ENCODE measurements around the gene PRKG1. TPM values are rescaled to one million over a fixed set of nuclear protein-coding genes. Genes with fewer than 3 reads are reported as not detected.

The PRKG1 gene
- total RNA-seq, 1 experiment from 2014 or later: 10.4 TPM

DNA sequence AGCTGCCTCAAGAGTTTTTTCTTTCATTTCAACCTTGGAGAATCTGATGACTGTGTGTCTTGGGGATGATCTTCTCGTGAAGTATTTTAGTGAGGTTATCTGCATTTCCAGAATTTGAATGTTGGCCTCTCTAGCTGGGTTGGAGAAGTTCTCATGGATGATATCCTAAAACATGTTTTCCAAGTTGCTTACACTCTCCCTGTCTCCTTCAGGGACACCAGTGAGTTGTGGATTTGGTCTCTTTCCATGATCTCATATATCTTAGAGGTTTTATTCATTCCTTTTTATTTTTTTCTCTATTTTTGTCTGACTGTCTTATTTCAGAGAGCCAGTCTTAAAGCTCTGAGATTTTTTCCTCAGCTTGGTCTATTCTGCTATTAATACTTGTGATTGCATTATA is 907.4 kb downstream of the PRKG1 start:
- no peak overlapping the region for H2AK5ac ChIP-seq (ENCODE audit: insufficient read length, low read length)
- no peaks in the 10 kb centered on the region for H3K27me3 ChIP-seq (ENCODE audit: insufficient read depth, low read length)
- H4K20me1 ChIP-seq (ENCODE audit: control insufficient read depth, insufficient read depth, insufficient read length): no peaks in the 10 kb centered on the region
- no peak overlapping the region for H3K27ac Mint-ChIP-seq
- H3K18ac ChIP-seq (ENCODE audit: insufficient read length, low read depth, low read length): no peak overlapping the region
- H3K4me3 Mint-ChIP-seq: no peak overlapping the region
- H3K4ac ChIP-seq (ENCODE audit: low read depth, low read length): no peak overlapping the region
- no peak overlapping the region for H2BK15ac ChIP-seq (ENCODE audit: low read depth, low read length)
- H3K4me1 ChIP-seq (ENCODE audit: insufficient read depth, low read length): no peaks in the 10 kb centered on the region; the same call in 1 of the 2 replicates
- H2AFZ ChIP-seq (ENCODE audit: low read length): no peak overlapping the region
- H3K9me3 ChIP-seq (ENCODE audit: control insufficient read depth, low read depth, low read length): no peaks in the 10 kb centered on the region
- no peak for DNase-seq
- H2BK120ac ChIP-seq (ENCODE audit: low read depth, low read length, poor library complexity, severe bottlenecking): no peak overlapping the region
- H3K27ac ChIP-seq (ENCODE audit: insufficient read length, low read depth, low read length): no peak overlapping the region
- H2BK12ac ChIP-seq (ENCODE audit: insufficient read length, low read depth, low read length): no peak overlapping the region
- no peak overlapping the region for H3K14ac ChIP-seq (ENCODE audit: insufficient read depth, low read length)
- no peak overlapping the region for H3T11ph ChIP-seq (ENCODE audit: low read length)
- H3K4me1 Mint-ChIP-seq: no peaks in the 10 kb centered on the region; a peak in 1 of 4 replicates
- peaks cover 6 to 13% of the 10 kb centered on the region in 2 experiments; a peak in 3 of 5 replicates for H3K9me3 Mint-ChIP-seq
- no peak overlapping the region for H3K4me2 ChIP-seq (ENCODE audit: insufficient read depth, insufficient read length, low read length)
- TF ChIP-seq, protein P1, sequence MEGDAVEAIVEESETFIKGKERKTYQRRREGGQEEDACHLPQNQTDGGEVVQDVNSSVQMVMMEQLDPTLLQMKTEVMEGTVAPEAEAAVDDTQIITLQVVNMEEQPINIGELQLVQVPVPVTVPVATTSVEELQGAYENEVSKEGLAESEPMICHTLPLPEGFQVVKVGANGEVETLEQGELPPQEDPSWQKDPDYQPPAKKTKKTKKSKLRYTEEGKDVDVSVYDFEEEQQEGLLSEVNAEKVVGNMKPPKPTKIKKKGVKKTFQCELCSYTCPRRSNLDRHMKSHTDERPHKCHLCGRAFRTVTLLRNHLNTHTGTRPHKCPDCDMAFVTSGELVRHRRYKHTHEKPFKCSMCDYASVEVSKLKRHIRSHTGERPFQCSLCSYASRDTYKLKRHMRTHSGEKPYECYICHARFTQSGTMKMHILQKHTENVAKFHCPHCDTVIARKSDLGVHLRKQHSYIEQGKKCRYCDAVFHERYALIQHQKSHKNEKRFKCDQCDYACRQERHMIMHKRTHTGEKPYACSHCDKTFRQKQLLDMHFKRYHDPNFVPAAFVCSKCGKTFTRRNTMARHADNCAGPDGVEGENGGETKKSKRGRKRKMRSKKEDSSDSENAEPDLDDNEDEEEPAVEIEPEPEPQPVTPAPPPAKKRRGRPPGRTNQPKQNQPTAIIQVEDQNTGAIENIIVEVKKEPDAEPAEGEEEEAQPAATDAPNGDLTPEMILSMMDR (conservative IDR thresholded peaks at IDR 0.05): no peak
- H4K91ac ChIP-seq (ENCODE audit: insufficient read length, low read depth, low read length): no peak overlapping the region
- H3K23ac ChIP-seq (ENCODE audit: insufficient read length, low read depth, low read length): no peak overlapping the region
- WGBS (ENCODE audit: extremely low coverage, insufficient read length, low lambda C conversion rate): no CpG with 5 or more reads among the region's 1 CpG
- no peak overlapping the region for H3K9ac ChIP-seq (ENCODE audit: extremely low read depth, insufficient read length, low read length)
- H3K27me3 Mint-ChIP-seq (ENCODE audit: low read depth): no peaks in the 10 kb centered on the region; the same call in 1 of the 2 replicates
- H4K8ac ChIP-seq (replicated peaks; ENCODE audit: insufficient read length, low read depth, low read length): no peak overlapping the region
- H3K79me1 ChIP-seq (ENCODE audit: insufficient read depth, low read depth, low read length, poor library complexity, severe bottlenecking): no peaks in the 10 kb centered on the region
- H3K79me2 ChIP-seq (ENCODE audit: insufficient read depth, low read length): no peaks in the 10 kb centered on the region
- H4K5ac ChIP-seq (ENCODE audit: insufficient read length, low read depth, low read length): no peak overlapping the region
- no peaks in the 10 kb centered on the region for H3K23me2 ChIP-seq (ENCODE audit: insufficient read length, low read depth, low read length, poor library complexity, severe bottlenecking)
- peaks cover 0 to 9% (median 0%) of the 10 kb centered on the region in 3 experiments; a peak in 4 of 7 replicates for H3K36me3 Mint-ChIP-seq (ENCODE audit: insufficient read depth in 1 of 3, low read depth in 3 of 3)
- H3K56ac ChIP-seq (ENCODE audit: insufficient read length, low read depth, low read length): no peak overlapping the region
- no peak overlapping the region for H2BK20ac ChIP-seq (ENCODE audit: low read depth, low read length, poor library complexity, severe bottlenecking)
- no peak overlapping the region for H2BK5ac ChIP-seq (ENCODE audit: insufficient read length, low read length)

Data from H9 (cell line).